Loucy (cell line): ENCODE results near the gene NDST3.

ENCODE experiments used
- H2AFZ ChIP-seq: fragments of 200-600 bp; sonication (generic); 2 replicates; pipeline ENCODE4 v1.6.0; 2016; ENCODE audit warnings: antibody characterized with exemption, mild to moderate bottlenecking, low read length, moderate library complexity
- H3F3A ChIP-seq: fragments of 200-600 bp; 2 replicates; pipeline ENCODE4 v1.6.0; 2016; ENCODE audit warnings: antibody characterized with exemption, low read depth, mild to moderate bottlenecking
- H3K27me3 ChIP-seq: fragments of 200-600 bp; sonication (generic); 2 replicates; pipeline ENCODE4 v1.6.1; 2014; ENCODE audit warnings: low read length, mild to moderate bottlenecking; ENCODE audit not compliant: insufficient read depth, poor library complexity, severe bottlenecking
- H3K36me3 ChIP-seq: fragments of 200-600 bp; sonication (generic); 2 replicates; pipeline ENCODE4 v1.6.1; 2016; ENCODE audit warnings: low read length; ENCODE audit not compliant: insufficient read depth
- H3K4me1 ChIP-seq: fragments of 200-600 bp; sonication (generic); 2 replicates; pipeline ENCODE4 v1.5.1; 2014; ENCODE audit warnings: low read length, mild to moderate bottlenecking; ENCODE audit not compliant: insufficient read depth, poor library complexity, severe bottlenecking
- H3K4me2 ChIP-seq: fragments of 200-600 bp; sonication (generic); 2 replicates; pipeline ENCODE4 v1.6.0; 2014; ENCODE audit warnings: antibody characterized with exemption, low read length, low read depth, mild to moderate bottlenecking; ENCODE audit not compliant: poor library complexity, severe bottlenecking
- H3K4me3 ChIP-seq: fragments of 200-600 bp; sonication (generic); 2 replicates; pipeline ENCODE4 v1.5.1; 2014; ENCODE audit warnings: low read length, mild to moderate bottlenecking, mixed read lengths; ENCODE audit not compliant: poor library complexity, severe bottlenecking
- H3K79me2 ChIP-seq: fragments of 200-600 bp; sonication (generic); 2 replicates; pipeline ENCODE4 v1.6.1; 2014; ENCODE audit warnings: low read length; ENCODE audit not compliant: insufficient read depth
- H3K9ac ChIP-seq: fragments of 200-600 bp; sonication (generic); 2 replicates; pipeline ENCODE4 v1.6.0; 2014; ENCODE audit warnings: mild to moderate bottlenecking, low read depth, low read length, moderate library complexity; ENCODE audit not compliant: poor library complexity, severe bottlenecking
- H3K9me2 ChIP-seq: fragments of 200-600 bp; sonication (generic); replicated peaks from 2 replicates; pipeline ENCODE4 v1.6.1; 2016; ENCODE audit warnings: low read depth, low read length, mixed read lengths
- H3K9me3 ChIP-seq: fragments of 200-600 bp; sonication (generic); 2 replicates; pipeline ENCODE4 v1.6.1; 2014; ENCODE audit warnings: mild to moderate bottlenecking, antibody characterized with exemption, low read length, low read depth; ENCODE audit not compliant: insufficient read depth
- H4K20me1 ChIP-seq: fragments of 200-600 bp; sonication (generic); 2 replicates; pipeline ENCODE4 v1.6.0; 2014; ENCODE audit warnings: antibody characterized with exemption, low read length, mild to moderate bottlenecking; ENCODE audit not compliant: insufficient read depth, poor library complexity, severe bottlenecking
- EZH2phosphoT487 ChIP-seq: fragments of 200-600 bp; IDR thresholded peaks from 2 replicates; pipeline ENCODE4 v1.6.1; 2018; ENCODE audit warnings: antibody characterized with exemption, mild to moderate bottlenecking, moderate library complexity, borderline replicate concordance
- TF ChIP-seq, protein P1 (sequence below): fragments of 200-600 bp; sonication (generic); conservative IDR thresholded peaks from 2 replicates; pipeline ENCODE4 v1.5.1; 2014; ENCODE audit warnings: mild to moderate bottlenecking, antibody characterized with exemption, low read length

Gene NDST3

DNA sequence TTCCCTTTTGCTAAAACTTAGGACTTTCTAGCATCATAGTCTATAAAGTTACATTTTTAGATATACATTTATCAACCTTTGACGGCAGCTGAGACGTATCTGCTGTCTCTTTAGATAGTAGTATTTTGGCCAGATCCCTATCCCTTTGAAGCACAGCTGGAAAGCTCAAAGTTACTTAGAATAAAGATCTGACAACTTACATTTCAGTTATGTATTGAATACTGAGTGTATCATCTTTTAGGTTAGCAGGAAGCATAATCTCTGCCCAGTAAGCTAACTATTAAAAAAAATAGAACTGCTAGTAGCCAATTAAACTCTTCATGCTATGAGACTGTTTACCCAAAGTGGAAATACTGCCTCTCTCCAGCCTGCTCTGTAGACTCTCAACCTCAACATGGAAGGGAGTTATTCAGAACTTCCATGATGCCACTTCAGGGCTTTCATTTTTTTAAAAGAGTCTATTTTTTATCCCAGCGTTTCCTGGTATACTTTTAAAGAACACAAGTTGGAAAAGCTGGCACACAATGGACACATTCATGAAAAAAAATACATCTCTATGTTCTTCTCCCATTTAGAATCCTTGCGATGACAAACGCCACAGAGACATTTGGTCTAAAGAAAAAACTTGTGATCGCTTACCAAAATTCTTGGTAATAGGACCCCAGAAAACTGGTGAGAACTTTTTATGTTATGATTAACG, 192.2 kb downstream of the NDST3 start:
- Histone ChIP-seq H3F3A (no peaks in the 10 kb centered on the region), H3K27me3 (no peaks in the 10 kb centered on the region), H3K4me2 (no peak overlapping the region), H3K4me3 (no peak overlapping the region), H3K9me2 (no peaks in the 10 kb centered on the region), H3K79me2 (no peaks in the 10 kb centered on the region), H4K20me1 (no peaks in the 10 kb centered on the region), H3K9ac (no peak overlapping the region), H3K4me1 (peaks cover 21% of the 10 kb centered on the region), H2AFZ (no peak overlapping the region), H3K9me3 (no peaks in the 10 kb centered on the region), H3K36me3 (no peaks in the 10 kb centered on the region)
- TF ChIP-seq, protein P1, sequence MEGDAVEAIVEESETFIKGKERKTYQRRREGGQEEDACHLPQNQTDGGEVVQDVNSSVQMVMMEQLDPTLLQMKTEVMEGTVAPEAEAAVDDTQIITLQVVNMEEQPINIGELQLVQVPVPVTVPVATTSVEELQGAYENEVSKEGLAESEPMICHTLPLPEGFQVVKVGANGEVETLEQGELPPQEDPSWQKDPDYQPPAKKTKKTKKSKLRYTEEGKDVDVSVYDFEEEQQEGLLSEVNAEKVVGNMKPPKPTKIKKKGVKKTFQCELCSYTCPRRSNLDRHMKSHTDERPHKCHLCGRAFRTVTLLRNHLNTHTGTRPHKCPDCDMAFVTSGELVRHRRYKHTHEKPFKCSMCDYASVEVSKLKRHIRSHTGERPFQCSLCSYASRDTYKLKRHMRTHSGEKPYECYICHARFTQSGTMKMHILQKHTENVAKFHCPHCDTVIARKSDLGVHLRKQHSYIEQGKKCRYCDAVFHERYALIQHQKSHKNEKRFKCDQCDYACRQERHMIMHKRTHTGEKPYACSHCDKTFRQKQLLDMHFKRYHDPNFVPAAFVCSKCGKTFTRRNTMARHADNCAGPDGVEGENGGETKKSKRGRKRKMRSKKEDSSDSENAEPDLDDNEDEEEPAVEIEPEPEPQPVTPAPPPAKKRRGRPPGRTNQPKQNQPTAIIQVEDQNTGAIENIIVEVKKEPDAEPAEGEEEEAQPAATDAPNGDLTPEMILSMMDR, result no peak
- no peak for TF ChIP-seq EZH2phosphoT487

DNA sequence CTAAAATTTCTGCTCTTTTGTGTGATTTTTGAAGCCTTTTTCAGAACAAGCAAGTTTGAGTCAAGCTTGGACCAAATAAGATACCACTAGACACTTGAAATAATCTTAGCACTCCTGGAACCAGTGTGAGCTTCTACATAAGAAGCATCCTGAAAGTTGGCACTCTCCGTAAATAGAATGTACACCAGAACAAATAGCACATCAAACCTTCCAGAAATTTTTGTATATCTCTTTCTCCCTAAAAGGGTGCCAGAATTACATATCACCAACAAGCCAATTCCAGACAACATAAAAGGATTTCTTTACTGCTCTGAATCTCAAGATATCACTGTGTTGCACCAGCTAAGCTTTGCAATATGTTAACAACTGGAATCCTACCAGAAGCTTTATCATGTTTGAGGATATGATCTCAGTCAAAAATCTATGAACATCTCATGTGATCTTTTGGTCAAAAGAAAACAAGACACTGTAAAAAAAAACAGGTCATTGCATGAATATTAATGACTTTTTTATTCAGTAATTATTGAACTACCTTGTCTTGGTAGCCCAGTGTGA, 201.4 kb downstream of the NDST3 start:
- Histone ChIP-seq H4K20me1 (no peaks in the 10 kb centered on the region), H3K79me2 (no peaks in the 10 kb centered on the region), H3K4me2 (no peak overlapping the region), H3K9me3 (no peaks in the 10 kb centered on the region), H3K4me3 (no peak overlapping the region), H3K9ac (no peak overlapping the region), H3K36me3 (no peaks in the 10 kb centered on the region), H3K4me1 (no peaks in the 10 kb centered on the region), H2AFZ (no peak overlapping the region), H3F3A (no peaks in the 10 kb centered on the region), H3K9me2 (no peaks in the 10 kb centered on the region), H3K27me3 (no peaks in the 10 kb centered on the region)
- TF ChIP-seq EZH2phosphoT487, result no peak
- TF ChIP-seq, protein P1, result no peak

DNA sequence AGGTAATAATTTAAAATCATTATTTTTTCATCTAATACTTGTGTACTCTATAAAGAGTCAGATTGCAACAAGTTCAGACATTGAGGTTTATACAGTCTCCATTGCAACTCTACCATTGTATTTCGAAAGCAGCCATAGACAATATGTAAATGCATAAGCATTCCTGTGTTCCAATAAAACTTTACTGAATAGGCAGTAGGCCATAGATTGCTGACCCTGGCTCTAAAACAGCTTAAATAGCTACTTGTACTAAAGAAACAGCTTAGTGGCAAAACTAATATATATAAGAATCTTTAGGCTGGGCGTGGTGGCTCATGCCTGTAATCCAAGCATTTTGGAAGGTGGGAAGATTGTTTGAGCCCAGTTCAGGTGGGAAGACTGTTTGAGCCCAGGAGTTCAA, 203.2 kb downstream of the NDST3 start:
- Histone ChIP-seq H2AFZ (no peak overlapping the region), H3K9me2 (no peaks in the 10 kb centered on the region), H3K79me2 (no peaks in the 10 kb centered on the region), H3K9ac (no peak overlapping the region), H3K9me3 (no peaks in the 10 kb centered on the region), H3K36me3 (no peaks in the 10 kb centered on the region), H4K20me1 (no peaks in the 10 kb centered on the region), H3K4me3 (no peak overlapping the region), H3K4me2 (no peak overlapping the region), H3K27me3 (no peaks in the 10 kb centered on the region), H3F3A (no peaks in the 10 kb centered on the region), H3K4me1 (no peaks in the 10 kb centered on the region)
- TF ChIP-seq, protein P1, result no peak
- TF ChIP-seq EZH2phosphoT487, result no peak
